Measurements from ENCODE around the gene IL24.

GRCh38 chr1:206946261-206946660 is 49.0 kb downstream of the IL24 start, which contains the start of gene PIGR:
- TF ChIP-seq CTCF (IDR thresholded peaks at IDR 0.05): no peak
- no peak for TF ChIP-seq POLR2A (IDR thresholded peaks at IDR 0.05)
